A204.1 (cell line): ENCODE results near the gene CPD.

Experiments
- FAIRE-seq: peaks from 2 replicates; lab custom pipeline; 2012; peaks lifted over from hg19 to GRCh38; lab: Jason Lieb, UNC

CPD gene

DNA sequence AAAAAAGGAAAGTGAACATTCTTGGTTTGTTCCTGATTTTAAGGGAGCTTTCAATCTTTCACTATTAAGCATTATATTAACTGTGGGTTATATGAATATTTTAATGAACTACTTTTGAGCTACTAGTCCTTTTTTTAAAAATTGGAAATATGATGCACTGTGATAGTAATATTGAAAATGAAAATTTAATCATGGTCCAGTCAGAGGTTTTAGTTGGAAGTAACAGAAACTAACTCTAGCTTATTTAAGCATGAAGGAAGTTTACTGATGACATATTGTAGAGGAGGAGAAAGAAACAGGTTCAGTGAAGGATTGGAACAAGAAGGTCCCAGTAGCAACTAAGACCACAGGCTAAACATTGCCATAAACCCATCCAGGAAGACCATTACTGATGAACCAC, 24.0 kb upstream of the CPD start:
- no peak for FAIRE-seq

DNA sequence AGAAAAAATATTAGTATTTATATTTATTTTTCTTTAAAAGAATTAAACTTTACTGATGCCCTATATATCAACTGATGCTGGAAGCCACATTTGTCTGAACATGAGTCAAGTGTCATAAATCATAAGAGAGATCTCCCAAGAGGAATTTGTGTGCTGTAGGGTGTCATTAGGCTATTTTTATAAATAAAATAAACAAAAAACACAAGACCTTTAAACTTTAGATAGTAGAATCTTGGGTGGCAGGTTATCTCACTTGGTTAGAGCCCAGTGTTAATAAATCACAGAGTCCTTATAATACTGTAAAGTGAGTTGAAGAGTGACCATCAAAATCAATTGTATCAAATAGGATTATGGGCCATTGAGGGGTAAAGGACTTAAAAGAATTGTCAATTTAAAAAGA, 21.3 kb upstream of the CPD start:
- no peak for FAIRE-seq

DNA sequence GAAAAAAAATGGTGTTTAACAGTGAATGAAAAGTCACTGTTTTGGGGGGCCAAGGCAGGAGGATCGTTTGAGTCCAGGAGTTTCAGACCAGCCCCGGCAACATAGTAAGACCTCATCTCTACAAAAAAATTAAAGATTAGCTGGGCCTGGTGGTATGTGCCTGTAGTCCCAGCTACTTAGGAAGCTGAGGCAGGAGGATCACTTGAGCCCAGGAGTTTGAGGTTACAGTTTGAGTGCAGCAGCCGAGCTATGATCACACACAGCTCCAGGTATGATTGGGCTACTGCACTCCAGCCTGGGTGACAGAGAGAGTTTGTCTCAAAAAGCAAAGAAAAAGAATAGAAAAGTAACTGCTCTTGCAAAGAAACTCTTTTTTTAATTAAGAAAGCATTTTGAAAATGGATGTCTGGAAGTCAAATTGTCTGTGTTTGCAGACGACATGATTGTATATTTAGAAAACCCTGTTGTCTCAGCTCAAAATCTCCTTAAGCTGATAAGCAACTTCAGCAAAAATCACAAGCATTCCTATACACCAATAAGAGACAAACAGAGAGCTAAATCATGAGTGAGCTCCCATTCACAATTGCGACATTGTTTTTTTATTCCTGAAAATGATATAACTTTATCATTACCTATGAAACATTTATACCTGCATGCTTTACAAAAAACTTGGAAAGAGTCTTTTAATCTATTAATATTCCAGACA, 20.5 kb upstream of the CPD start:
- no peak for FAIRE-seq

DNA sequence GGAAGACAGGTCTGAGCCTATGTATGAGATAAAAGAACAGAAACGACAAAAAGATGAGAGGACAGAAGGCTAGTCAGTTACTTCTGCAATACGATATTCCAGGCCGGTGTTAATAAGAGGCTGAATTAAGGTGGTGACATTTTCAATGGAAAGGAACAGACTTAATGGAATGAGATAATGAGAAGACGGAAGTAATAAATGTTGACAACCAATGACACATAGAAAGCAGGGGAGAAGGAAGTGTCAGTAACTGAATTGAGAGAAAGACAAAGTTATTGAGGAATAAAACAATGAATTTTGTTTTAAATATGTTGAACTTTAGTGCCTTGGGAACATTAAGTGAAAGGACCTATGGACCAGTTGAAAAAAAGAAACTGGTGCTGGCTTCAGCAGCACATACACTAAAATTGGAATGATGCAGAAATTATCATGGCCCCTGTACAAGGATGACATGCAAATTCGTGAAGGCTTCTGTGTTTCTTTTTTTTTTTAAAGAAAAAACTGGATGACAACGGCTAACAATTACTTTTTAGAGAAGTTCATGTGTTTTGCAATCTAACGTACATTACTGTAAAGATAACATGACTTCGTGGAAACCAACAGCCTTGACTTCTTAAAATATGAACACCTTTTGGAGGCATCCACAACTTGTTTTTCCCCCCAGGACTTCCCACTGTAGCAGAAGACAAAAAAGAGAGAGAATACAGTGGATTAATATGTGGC, 18.5 kb upstream of the CPD start:
- no peak for FAIRE-seq

DNA sequence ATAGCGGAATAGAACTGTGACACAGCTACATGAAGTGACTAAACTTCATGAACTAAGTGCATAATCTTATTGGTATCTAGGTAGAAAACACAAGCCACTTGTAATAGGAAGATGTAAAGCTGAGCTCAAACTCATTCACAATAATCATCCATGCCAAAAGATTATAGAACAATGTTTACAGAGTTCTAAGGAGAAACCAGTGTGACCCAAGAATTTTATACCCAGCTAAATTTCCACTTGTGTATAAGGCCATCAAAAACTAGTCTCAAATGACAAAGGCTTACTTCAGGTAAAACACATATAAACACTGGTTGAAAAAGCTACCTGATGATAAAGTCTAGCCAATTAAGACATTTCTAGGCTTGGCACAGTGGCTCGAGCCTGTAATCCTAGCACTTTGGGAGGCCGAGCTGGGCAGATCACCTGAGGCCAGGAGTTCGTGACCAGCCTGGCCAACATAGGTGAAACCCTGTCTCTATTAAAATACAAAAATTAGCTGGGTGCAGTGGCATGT, 16.9 kb upstream of the CPD start:
- FAIRE-seq, result no peak

DNA sequence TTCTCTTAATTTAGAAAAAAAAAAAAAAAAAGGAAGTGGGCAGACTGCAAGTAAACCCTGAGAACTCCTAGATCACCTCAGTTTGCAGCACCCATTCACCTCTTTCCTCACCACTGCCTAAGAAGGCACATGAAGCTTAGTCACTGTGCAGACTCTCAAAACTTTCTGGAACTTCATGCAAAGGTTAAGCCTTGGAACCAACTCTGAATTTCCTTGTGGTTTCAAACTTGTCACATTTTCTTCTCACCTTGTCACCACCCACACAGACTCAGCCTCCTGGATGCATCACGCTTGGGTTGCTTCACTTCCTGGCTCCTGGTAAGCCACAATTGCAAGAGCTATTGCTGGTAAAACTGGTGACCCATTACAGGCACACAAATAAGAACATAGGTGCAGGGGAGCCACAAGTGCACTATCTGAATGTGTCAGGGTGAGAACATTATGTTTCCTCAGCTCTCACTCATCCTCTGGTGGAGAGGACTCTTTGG, 15.0 kb upstream of the CPD start:
- no peak for FAIRE-seq

DNA sequence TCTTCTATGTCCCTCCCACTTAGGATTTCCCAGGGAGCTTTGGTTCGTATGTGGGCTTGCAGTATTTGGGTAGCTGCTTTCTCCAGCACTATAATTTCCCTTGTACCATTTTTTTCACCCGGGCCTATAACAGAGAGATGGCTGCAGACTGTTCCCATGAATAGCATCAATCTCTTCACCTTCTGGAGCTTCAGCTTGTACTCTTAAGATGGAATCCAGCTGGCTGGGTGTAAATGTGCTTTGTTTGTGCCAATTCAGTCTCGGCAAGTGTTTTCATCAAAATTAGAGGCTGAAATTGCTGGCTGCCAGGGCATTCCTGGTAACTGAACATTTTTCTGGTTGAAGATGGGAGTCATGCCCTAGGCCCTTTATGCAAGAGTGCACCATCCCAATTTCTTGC, 12.2 kb upstream of the CPD start:
- no peak for FAIRE-seq

DNA sequence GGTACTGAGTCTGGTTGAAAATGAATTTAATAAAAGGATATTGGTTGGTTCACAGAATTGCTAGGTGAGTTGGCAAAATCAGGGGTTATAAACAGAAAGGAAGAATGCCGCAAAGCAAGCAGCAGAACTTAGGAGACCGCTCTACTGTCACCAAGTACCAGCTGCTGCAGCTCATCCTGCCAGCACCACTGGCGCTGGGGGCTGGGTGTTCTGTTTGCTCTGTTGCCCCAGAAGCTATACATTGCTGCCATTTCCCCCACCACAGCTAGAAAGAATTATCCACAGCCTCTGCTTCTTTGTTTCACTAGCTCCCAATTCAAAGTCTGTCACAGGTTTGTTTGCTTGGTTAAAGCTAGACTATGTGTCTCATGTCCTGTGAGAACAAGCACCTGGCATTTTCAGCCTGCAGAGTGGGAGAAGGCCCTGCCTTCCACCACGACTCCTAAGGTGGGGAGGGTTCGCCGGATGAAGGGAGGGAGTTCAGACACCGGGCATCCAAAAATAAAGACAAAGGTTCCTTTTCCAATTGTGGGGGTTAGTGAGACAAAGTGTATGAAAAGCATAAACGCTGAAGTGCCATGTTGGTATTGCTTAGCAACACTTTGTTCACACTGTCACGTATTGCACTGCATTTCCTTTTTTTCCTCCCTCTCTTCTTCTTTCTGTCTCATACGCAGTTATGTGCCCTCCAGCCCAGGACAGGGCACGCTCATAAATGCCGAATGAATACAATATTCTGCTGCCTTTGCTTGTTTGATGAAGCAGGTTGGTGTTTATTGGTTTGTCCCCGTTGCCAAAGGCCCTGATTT, 9.6 kb upstream of the CPD start:
- no peak for FAIRE-seq

DNA sequence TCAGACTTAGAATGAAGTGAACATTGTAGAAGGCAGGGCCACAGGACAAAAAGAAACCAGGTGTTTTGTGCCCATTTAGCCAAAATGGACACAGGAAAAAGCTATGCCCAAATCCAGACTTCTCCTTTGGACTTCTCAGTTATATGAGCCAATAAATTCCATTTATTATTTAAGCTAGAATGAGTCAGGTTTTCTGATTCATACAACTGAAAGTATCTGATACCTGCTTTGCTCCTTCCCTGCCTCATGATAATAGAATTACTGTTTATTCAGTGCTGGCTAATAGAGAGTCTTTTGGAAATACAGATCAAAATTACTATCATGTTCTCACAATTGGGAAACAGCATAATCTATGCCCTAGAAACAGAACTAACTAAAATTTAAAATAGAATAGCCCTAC, 8.7 kb upstream of the CPD start:
- FAIRE-seq, result no peak

DNA sequence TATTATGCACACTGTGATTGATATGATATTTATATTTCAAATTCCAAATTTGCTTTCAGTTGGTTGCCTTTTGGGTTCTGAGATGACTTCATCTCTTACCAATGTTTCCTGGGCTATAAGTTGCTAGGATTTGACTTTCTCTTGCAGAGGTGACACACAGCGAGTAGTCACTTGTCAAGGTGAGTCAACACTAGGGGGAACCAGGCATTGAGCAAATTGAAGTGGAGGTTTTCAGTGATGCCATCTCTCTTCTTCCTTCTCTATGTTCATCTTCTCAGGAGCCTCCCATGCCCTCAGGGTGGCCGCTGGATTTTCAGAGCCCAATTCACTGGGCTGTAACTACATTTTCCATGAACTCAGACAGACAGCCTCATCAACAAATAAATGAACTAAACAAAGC, 6.0 kb upstream of the CPD start:
- no peak for FAIRE-seq

DNA sequence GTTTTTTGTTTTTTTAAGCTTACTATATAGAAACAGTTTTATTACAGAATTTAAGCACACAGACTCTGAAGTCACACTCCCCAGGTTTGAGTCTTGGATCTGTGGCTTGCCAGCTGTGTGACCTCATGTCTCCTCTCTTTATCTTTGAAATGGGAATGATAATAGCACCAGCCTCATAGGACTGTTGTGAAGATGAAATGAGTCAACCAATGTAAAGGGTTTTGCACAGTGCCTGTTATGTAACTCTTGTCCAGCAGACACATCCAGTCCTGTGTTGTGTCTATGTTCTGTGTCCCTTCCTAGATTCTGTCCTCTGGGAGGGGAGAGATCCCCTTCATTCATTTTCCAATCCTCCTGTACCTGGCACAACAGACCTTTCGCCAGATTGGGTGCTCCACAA, 3.1 kb upstream of the CPD start:
- no peak for FAIRE-seq

DNA sequence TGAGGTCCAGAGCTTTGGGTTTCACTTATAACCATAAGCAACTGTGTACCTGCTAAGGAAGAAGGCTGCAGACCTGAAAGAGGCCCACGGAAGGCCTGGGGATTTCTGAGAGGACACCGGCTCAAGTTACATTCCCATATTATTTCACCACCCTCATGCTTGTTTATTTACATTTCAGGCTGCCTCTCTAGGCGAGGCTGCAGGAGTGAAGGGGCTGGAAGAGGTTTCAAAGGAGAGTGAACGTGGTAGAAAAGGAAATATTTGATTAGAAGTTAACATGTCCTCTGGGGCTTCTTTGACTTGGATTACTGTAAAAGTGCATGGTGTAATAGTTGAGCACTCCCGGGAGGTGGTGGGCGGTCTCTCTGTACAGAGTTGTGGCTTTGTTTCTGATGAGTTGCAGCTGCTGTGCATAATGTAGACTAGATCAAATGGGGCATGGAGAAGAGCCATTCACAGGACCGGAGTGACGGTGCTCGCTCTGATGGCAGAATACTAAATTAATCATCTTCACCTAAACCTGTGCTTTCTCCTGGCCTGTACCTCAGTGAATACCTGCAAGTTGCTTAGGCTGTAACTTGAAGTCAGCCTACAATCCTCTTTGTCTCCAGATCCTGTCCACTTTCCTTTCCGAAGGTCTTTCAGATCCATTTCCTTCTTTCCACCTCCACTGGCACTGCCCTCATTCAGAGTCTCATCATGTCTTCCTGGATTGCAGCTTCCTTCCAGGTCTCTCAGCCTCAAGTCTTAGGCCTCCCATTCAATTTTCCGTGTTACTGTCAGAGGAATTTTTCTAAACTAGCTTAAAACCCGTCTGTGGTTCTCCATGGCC, 1.9 kb upstream of the CPD start:
- FAIRE-seq, result no peak

DNA sequence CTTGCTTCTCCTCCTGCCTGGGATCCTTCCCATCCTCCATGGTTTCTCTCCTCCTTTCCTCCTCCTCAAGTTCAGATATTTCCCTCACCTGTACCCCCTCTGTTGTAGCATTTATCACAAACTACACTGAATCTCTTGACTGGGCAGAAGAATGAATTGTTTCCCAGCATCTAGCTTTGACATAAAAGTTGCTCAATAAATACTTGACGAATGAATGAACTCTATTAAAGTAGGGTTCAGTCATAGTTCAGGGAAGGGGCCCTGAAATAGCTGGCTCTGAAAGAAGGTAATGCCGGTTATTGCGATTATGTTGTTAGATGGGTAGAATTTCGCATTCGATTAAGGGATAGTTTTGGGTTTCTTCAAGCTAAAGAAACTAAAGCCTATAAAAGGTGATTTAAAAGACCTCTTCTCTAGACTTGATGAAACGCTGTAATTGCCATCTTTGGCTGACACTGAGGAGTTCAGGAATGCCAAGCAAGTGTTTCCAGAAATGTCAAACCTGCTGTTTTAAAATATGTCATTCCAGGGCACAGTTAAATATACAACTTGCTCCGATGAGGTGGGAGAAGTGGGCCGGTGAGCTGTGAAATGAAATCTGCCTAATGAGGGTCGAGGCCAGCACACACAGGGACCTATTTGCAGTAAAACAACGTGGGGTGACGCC, 1.0 kb upstream of the CPD start:
- FAIRE-seq, result no peak

DNA sequence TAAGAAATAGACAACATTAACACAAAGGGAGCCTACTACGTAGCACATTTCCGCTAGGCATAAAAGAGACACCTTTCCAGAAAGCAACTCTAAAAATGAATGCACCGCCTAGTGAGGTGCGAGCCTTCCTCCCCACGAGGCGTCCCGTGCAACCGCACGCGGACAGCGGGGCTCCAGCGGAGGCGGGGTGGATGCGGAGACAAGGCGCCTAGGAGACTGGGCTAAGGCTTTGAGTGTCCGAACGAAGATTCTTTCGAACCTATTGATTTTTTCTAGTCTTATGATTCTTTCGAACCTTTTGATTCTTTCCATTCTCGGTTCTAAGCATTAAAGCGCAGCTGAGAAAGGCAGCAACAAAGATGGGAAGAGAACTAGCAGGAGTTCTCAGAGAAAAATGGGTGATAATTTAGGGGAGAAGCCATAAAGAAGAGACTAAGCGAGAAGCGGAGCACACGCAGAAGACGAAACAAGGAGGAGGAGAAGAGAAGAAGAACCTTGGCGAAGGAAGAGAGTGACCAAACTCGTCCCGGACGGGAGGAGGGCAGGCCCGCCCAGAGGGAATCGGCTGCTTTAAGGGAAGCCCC, 394 bp upstream of the CPD start:
- FAIRE-seq, result peak; percentile 47

DNA sequence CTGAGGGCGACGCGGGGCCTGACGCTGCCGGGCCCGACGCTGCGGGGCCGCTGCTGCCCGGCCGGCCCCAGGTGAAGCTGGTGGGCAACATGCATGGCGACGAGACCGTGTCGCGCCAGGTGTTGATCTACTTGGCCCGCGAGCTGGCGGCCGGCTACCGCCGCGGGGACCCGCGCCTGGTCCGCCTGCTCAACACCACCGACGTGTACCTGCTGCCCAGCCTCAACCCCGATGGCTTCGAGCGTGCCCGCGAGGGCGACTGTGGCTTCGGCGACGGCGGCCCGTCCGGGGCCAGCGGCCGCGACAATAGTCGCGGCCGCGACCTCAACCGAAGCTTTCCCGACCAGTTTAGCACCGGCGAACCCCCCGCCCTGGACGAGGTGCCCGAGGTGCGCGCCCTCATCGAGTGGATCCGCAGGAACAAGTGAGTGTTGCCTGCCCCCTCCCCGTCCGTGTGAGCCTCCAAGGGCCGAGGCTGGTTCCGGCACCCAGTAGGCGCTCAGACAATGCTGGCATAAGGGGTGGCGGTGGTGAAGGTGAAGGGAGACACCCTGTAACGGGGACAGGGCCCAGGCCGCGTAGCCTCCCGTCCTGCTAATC, 676 bp downstream of the CPD start:
- no peak for FAIRE-seq

DNA sequence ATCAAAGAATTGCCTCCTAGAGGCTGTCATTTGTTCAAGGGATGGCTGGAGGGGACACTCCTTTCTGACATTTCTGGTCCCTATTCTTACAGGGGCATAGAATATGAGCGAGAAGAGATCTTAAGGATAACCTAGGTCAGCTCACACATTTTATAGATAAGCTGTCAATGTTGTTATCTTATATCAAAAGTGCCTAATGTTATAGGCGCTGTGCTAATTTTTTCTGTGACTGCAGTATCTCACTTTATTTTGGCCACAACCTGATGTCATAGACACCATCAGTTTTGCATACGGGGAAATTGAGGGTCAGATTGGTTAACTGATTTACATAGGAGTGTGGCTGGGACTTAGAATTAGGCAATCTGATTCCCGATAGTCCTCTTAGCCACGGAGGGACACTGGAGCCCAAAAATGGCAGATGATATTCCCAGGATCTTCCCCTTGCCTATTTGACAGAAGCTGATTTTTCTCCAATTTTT, 1.2 kb downstream of the CPD start:
- FAIRE-seq, result no peak

DNA sequence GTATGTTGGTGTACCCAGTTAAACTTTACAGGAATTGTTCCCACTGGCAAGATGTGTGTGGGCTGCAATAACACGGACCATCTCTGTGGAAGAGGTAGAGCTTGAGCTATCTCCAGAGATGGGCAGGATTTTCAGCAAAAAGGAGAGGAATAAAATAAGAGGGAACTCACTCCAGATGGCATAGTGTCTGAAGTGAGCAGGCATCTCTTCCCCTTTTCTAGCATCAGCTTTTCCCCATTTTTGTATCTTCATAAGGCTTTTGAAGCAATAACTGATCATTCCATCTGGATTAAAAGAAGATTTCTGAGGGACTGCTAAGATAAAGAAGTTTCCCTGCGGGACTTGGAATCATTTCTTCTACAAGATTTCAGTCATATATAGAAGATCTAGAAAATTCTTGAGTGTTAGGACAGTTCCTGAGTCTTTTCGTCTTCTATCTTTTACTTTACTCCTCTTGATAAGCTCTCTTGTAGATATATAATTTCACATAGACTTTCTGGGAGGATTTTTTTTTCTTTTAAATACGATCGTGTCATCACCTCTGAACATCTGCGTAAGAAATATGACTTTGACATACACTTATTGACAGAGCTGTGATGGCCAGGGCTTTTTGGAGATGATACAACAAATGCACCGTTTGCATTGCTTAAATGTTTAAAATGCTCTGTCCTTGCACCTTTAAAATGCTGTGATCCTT, 2.1 kb downstream of the CPD start:
- no peak for FAIRE-seq

DNA sequence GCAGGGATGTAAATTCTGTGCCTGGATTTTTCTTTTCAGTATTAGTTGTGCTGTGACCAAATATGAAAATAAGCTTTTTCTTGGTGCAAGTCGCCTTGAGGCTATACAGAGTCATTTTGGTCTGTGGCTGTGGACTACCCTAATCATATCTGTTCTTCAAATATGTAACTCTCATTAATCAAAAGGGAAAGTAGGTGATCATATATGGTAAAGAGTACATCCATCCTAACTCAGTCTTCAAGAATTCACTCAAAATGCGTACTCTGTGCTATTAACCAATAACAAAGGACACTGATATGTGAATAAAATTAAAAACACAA, 2.6 kb downstream of the CPD start:
- no peak for FAIRE-seq

DNA sequence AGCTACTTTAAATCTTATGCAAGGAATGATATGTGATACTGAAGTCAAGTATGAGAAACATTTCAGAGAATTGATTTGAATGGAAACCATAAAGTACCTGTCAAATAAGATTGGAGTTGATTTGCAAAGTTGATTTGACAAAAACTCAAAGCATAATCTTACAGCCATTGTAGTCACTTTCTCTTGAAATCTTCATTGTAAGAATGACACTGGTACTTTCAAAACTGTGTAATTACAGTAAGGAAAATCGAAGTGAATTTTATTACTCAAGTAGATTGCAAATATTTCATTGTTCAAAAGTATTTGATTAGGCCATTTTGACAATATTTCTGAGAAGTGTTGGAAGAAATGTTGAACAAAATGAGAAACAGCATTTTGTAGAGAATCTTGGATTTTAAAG, 3.6 kb downstream of the CPD start:
- peak; percentile 40 for FAIRE-seq
